ENCODE measurements around the gene DDIT3. TPM values are rescaled to one million over a fixed set of nuclear protein-coding genes. Genes with fewer than 3 reads are reported as not detected.

The DDIT3 gene
- polyA plus RNA-seq, 1 experiment = 64.9 TPM

DNA sequence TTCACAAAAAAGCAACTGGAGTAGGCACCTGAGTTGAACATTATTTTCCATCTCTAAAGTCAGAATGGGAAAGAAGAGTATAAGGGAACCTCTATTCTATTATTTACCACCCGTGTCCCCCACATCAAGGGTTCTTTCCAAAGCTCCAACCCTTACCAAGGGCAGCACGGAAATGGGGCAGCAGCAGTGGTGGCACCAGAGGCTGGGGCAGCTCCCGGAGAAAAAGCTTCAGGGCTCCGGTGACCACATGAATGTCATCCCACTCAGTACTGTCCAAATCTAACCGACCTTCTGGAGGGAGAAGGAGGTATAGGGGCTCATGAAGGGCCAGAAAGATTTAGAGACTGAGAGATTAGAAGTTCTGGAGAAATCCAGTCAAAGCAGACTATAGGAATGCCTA is 46.4 kb downstream of the DDIT3 start:
- Histone ChIP-seq H3K27me3 (ENCODE audit: control insufficient read depth, insufficient read depth, low read length) (peaks cover 42% of the 10 kb centered on the region), H3K4me3 (ENCODE audit: low read depth, low read length) (no peak overlapping the region), H3K27ac (ENCODE audit: low read depth, low read length) (no peak overlapping the region), H3K9me3 (ENCODE audit: control insufficient read depth, insufficient read depth, low read length) (no peaks in the 10 kb centered on the region; the same call in 1 of the 2 replicates)
- ChIA-PET POLR2A (no interaction called here), CTCF (interaction anchor here (1.9 to 2.7 kb wide), 2 partner anchors 11 to 15 kb away, joined by 9 to 14 read pairs; partner anchors contain the start of gene GLI1)
- DNase-seq (ENCODE audit: low read depth, low spot score) = no peak
- TF ChIP-seq, protein P1, sequence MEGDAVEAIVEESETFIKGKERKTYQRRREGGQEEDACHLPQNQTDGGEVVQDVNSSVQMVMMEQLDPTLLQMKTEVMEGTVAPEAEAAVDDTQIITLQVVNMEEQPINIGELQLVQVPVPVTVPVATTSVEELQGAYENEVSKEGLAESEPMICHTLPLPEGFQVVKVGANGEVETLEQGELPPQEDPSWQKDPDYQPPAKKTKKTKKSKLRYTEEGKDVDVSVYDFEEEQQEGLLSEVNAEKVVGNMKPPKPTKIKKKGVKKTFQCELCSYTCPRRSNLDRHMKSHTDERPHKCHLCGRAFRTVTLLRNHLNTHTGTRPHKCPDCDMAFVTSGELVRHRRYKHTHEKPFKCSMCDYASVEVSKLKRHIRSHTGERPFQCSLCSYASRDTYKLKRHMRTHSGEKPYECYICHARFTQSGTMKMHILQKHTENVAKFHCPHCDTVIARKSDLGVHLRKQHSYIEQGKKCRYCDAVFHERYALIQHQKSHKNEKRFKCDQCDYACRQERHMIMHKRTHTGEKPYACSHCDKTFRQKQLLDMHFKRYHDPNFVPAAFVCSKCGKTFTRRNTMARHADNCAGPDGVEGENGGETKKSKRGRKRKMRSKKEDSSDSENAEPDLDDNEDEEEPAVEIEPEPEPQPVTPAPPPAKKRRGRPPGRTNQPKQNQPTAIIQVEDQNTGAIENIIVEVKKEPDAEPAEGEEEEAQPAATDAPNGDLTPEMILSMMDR (IDR thresholded peaks at IDR 0.05; ENCODE audit: low read depth, low read length) = no peak

DNA sequence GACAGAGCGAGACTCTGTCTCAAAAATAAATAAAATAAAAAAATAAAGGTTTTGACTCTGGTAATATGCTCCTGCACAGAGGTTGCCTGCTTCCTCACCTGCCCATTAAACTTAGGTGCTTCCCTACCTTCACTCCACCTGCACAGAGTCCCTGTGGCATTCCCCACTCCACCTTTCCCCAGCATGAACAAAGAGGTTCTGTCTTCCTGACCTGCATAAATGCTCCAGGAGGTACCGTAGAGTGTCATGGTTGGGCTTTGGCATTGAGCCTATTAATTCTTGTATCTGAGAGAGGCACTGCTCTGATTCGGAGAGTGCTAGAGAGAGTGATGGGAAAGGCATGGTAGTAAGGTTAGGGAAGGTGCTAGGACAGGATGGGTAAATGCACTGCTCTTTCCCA is 46.9 kb downstream of the DDIT3 start:
- TF ChIP-seq, protein P1 (IDR thresholded peaks at IDR 0.05; ENCODE audit: low read depth, low read length) = no peak
- ChIA-PET POLR2A (no interaction called here), CTCF (interaction anchor here (2.7 kb wide), 1 partner anchor 14 kb away, joined by 14 read pairs; the partner anchor contains the start of gene GLI1)
- Histone ChIP-seq H3K4me3 (ENCODE audit: low read depth, low read length) (no peak overlapping the region), H3K9me3 (ENCODE audit: control insufficient read depth, insufficient read depth, low read length) (no peaks in the 10 kb centered on the region; the same call in 1 of the 2 replicates), H3K27ac (ENCODE audit: low read depth, low read length) (no peak overlapping the region), H3K27me3 (ENCODE audit: control insufficient read depth, insufficient read depth, low read length) (peaks cover 42% of the 10 kb centered on the region)
- no peak for DNase-seq (ENCODE audit: low read depth, low spot score)

DNA sequence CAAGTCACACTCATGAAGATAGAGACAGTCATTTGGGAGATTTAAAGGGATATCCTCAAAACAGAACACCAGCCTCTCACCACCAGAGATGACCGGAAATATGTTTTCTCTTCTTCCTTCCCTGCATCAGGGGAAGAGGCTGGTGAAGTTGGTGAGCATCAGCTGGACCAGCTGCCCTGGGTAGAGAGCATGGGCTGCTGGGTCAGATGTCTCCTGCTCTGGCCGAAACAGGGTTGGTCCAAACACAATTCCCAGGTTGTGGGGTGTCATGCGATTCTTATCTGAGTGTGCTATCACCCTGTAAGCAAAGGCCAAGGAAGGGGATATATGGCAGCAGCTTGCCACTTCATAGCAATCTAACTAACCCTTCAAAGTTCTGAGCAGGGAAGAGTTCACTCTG is 47.9 kb downstream of the DDIT3 start:
- CTCF ChIA-PET = interaction anchor here (1.6 to 1.9 kb wide), 2 partner anchors 9 to 13 kb away, joined by 5 to 7 read pairs; partner anchors contain the start of gene GLI1
- H3K9me3 ChIP-seq (ENCODE audit: control insufficient read depth, insufficient read depth, low read length) = no peaks in the 10 kb centered on the region; the same call in 1 of the 2 replicates
- POLR2A ChIA-PET = interaction anchor here (0.6 kb wide), 1 partner anchor 208 kb away, joined by 3 read pairs; no protein-coding TSS in a partner anchor
- TF ChIP-seq, protein P1 (IDR thresholded peaks at IDR 0.05; ENCODE audit: low read depth, low read length) = no peak
- no peak overlapping the region for H3K27ac ChIP-seq (ENCODE audit: low read depth, low read length)
- no peak for DNase-seq (ENCODE audit: low read depth, low spot score)
- H3K27me3 ChIP-seq (ENCODE audit: control insufficient read depth, insufficient read depth, low read length) = peaks cover 42% of the 10 kb centered on the region
- no peak overlapping the region for H3K4me3 ChIP-seq (ENCODE audit: low read depth, low read length)

DNA sequence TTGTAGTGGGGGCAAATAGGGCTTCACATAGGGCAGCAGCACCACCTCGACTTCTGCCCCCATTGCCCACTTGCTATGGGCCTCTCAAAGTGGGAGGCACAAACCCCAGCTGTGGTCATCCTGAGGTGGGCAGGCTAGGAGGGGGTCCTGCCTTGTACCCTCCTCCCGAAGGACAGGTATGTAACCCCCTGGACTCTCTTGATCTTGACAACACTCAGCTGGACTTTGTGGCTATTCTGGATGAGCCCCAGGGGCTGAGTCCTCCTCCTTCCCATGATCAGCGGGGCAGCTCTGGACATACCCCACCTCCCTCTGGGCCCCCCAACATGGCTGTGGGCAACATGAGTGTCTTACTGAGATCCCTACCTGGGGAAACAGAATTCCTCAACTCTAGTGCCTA is 48.7 kb downstream of the DDIT3 start:
- POLR2A ChIA-PET = no interaction called here
- H3K27me3 ChIP-seq (ENCODE audit: control insufficient read depth, insufficient read depth, low read length) = peaks cover 39% of the 10 kb centered on the region

More for the DNA sequence above, 48.7 kb downstream of the DDIT3 start:
- DNase-seq (ENCODE audit: low read depth, low spot score) = no peak
- TF ChIP-seq, protein P1 (IDR thresholded peaks at IDR 0.05; ENCODE audit: low read depth, low read length) = no peak
- Histone ChIP-seq H3K27ac (ENCODE audit: low read depth, low read length) (no peak overlapping the region), H3K4me3 (ENCODE audit: low read depth, low read length) (no peak overlapping the region), H3K9me3 (ENCODE audit: control insufficient read depth, insufficient read depth, low read length) (no peaks in the 10 kb centered on the region; the same call in 1 of the 2 replicates)
- CTCF ChIA-PET = interaction anchor here (1.6 to 1.9 kb wide), 2 partner anchors 8 to 13 kb away, joined by 5 to 7 read pairs; partner anchors contain the start of gene GLI1
